Testis (tissue), 2 donors: ENCODE measurements around the gene NCK1.

Experiments
- CTCF ChIP-seq, 3 experiments: fragments of 450-650 bp in 2 of 3; fragments of 200-600 bp in 1 of 3; sonication (generic) in 1 of 3; IDR thresholded peaks; one replicate each; pipeline ENCODE4 v1.5.1; 2016 to 2019; ENCODE audit warnings: antibody characterized with exemption in 3 of 3, mild to moderate bottlenecking in 2 of 3, moderate library complexity in 1 of 3
- POLR2A ChIP-seq: fragments of 450-650 bp; IDR thresholded peaks from one replicate; pipeline ENCODE4 v1.6.1; 2017; ENCODE audit warnings: antibody characterized with exemption, mild to moderate bottlenecking, moderate library complexity

- no peak for TF ChIP-seq CTCF (IDR thresholded peaks at IDR 0.05)
- no peak for TF ChIP-seq POLR2A
Measured at GRCh38 chr3:136842294-136842693, 19.7 kb upstream of the NCK1 start.
